ENCODE results near the gene TRIM24.

- TF ChIP-seq CTCF (conservative IDR thresholded peaks at IDR 0.05; ENCODE audit: low read depth, low read length) (no peak), EZH2 (IDR thresholded peaks at IDR 0.05; ENCODE audit: borderline replicate concordance, low read depth, low read length, poor library complexity, severe bottlenecking) (no peak)
Observed at GRCh38 chr7:138480527-138480926, 20.5 kb downstream of the TRIM24 start.

Data from A673 (cell line).